Activated CD4-positive, alpha-beta memory T cell treated with anti-CD3 and anti-CD28 coated beads, Interleukin-2, amount 10 ng/mL, durations not matched to agents 7 days and 5 days (primary cell): ENCODE data around the gene SYNGR3. TPM values are rescaled to one million over a fixed set of nuclear protein-coding genes. Genes with fewer than 3 reads are reported as not detected.

Experiments
- CTCF ChIA-PET: fragments of 350-600 bp; sonication (Branson Sonifier 250); formaldehyde crosslinking; loops from one replicate; lab custom pipeline; 2021; ENCODE audit warnings: antibody characterized with exemption, inconsistent platforms; lab: Charles Lee
- POLR2A ChIA-PET: fragments of 350-600 bp; sonication (Branson Sonifier 250); formaldehyde crosslinking; loops from one replicate; lab custom pipeline; 2021; ENCODE audit warnings: antibody characterized with exemption; lab: Charles Lee
- DNase-seq: peaks from one replicate; pipeline ENCODE4 v3.0.0-alpha.2; 2020
- H3K27ac Mint-ChIP-seq: one replicate; pipeline ENCODE4 v1.8.0; 2021; ENCODE audit warnings: mild to moderate bottlenecking, mixed read lengths
- H3K27me3 Mint-ChIP-seq: one replicate; pipeline ENCODE4 v1.8.0; 2021; ENCODE audit warnings: mixed read lengths
- H3K36me3 Mint-ChIP-seq: one replicate; pipeline ENCODE4 v1.8.0; 2021; ENCODE audit warnings: low read depth, mixed read lengths
- H3K4me1 Mint-ChIP-seq: one replicate; pipeline ENCODE4 v1.8.0; 2021; ENCODE audit warnings: mixed read lengths
- H3K4me3 Mint-ChIP-seq: one replicate; pipeline ENCODE4 v1.8.0; 2021; ENCODE audit warnings: mild to moderate bottlenecking, mixed read lengths
- H3K9me3 Mint-ChIP-seq: one replicate; pipeline ENCODE4 v1.8.0; 2021; ENCODE audit warnings: mixed read lengths
- total RNA-seq, 2 experiments: library from RNA; stranded (reverse); gene quantifications; one replicate each; pipeline ENCODE4 v1.2.3, GENCODE V29; 2021

The SYNGR3 gene, protein sequence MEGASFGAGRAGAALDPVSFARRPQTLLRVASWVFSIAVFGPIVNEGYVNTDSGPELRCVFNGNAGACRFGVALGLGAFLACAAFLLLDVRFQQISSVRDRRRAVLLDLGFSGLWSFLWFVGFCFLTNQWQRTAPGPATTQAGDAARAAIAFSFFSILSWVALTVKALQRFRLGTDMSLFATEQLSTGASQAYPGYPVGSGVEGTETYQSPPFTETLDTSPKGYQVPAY
- total RNA-seq = 10 to 100 TPM; 12.3 to 12.6 TPM

- ChIA-PET CTCF (no interaction called here), POLR2A (interaction anchor here (1.1 to 5.2 kb wide), 5 partner anchors 9 to 26 kb away, joined by 3 to 56 read pairs (median 15); partner anchors contain the start of genes RPS2, TBL3 and ZNF598)
- Mint-ChIP-seq H3K27ac (no peak within 1 kb of the TSS), H3K9me3 (no peaks in the 10 kb centered on the region), H3K4me1 (peaks cover 46% of the 10 kb centered on the region), H3K36me3 (peaks cover 13% of the 10 kb centered on the region), H3K27me3 (peaks cover 14% of the 10 kb centered on the region), H3K4me3 (peak within 1 kb of the TSS; percentile 73)
- no peak for DNase-seq
Measured at GRCh38 chr16:1989209-1990100, at the start of gene SYNGR3. Gene SYNGR3, plus strand, starts transcription at chr16:1989970. Its CDS starts 133 bp downstream, at chr16:1990103.

DNA sequence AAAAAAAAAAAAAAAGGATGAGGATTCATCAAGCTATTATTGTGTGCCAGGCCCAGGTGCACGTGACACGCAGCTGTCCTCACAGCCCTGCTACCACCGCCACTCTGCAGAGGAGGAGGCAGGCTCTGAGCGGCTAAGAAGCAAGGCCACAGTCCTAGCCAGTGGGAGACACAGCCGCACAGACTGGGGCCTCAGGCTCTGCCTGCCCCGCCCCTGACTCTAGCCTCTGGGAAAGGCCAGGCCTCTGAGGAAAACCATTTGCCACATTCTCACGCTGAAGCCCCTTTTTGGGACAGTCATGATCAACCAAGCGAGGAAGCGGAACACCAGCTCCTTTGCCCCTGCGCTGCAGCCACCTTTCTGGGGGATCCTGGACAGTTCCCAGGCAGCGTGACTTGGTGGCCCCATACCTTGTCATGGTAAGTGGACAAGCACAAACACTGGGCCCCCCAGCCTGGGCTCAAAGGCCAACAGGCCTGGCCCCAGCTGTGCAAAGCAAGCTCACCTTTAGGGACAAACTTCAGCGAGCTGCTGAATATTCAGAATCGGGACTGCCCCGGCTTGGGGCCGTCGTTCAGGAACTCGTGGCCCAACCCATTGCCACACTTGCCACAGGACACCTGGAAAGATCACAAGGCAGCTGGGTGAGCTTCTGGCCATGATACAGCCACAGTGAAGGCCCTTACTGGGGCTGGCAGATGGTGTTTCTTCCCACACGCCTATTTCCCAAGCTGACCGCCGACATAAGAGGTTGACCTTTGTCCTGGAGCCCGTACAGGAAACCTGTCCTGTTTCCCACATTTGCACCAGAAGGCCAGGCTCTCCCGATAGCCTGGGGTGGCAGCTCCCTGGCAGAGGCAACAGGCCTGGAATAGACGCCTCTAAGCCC is 49.3 kb upstream of the SYNGR3 start:
- Mint-ChIP-seq H3K27ac (no peak overlapping the region), H3K4me1 (peaks cover 27% of the 10 kb centered on the region), H3K36me3 (peaks cover 8% of the 10 kb centered on the region), H3K27me3 (no peaks in the 10 kb centered on the region), H3K4me3 (no peak overlapping the region), H3K9me3 (no peaks in the 10 kb centered on the region)
- DNase-seq = no peak
- CTCF ChIA-PET = interaction anchor here (1.1 kb wide), 1 partner anchor 12 kb away, joined by 4 read pairs; no protein-coding TSS in a partner anchor
- POLR2A ChIA-PET = interaction anchor here (0.8 to 3.3 kb wide), 4 partner anchors 24 to 113 kb away, joined by 3 to 15 read pairs (median 4); partner anchors contain the start of genes FAHD1, HAGH, RPS2 and TBL3

DNA sequence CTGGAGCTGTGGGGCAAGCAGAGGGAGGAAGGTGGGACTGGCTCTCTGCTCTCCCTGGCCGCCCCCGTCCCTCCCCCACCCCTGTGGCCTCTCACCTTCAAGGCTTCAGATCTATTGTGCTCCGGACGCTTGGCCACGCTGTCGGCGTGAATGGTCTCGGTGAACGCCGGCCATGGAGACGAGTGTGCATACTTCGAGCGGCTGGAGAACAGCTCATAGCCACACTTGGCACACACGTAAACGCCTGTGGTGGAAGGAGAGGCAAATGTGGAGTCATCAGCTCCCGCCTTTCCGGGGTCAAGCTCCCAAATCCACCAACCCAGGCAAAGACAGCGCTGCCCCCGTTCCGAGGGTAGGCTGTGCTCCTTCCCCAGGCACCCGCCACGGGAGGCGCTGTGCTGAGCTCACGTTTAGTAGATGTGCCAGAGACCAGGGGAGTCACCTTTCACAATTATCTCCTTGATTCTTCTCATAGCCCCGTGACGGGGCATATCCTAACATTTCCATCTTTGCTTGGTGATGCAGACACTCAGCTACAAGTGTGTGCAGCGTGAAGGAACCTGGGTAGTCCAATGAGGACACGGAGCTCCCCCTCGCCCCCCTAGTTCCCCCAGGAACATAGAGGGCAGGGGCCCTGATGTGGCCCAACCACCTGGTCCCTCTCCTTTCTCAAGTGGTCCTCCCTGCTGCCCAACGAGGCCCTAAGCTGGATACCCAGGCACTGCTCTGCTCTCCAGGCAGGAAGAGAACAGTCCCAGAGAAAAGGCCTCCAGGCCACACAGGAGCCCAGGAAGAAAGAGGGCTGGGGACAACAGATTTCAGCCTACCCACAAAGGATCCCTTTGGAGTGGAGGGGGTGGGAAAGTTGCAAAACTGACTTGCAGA is 48.4 kb upstream of the SYNGR3 start:
- H3K4me1 Mint-ChIP-seq = peaks cover 27% of the 10 kb centered on the region
- H3K27me3 Mint-ChIP-seq = no peaks in the 10 kb centered on the region
- DNase-seq = no peak
- no peaks in the 10 kb centered on the region for H3K9me3 Mint-ChIP-seq
- ChIA-PET CTCF (no interaction called here), POLR2A (interaction anchor here (0.8 to 3.3 kb wide), 5 partner anchors 19 to 114 kb away, joined by 3 to 15 read pairs (median 3); partner anchors contain the start of genes FAHD1, HAGH, RPS2 and TBL3)
- peak overlapping the region; percentile 44 for H3K27ac Mint-ChIP-seq
- H3K36me3 Mint-ChIP-seq = peaks cover 8% of the 10 kb centered on the region
- peak overlapping the region; percentile 84 for H3K4me3 Mint-ChIP-seq

GRCh38 chr16:1942047-1942809 is 47.5 kb upstream of the SYNGR3 start:
- peak; percentile 29 for DNase-seq
- peak overlapping the region; percentile 70 for H3K27ac Mint-ChIP-seq
- H3K9me3 Mint-ChIP-seq = no peaks in the 10 kb centered on the region
- no peaks in the 10 kb centered on the region for H3K27me3 Mint-ChIP-seq
- H3K36me3 Mint-ChIP-seq = peaks cover 8% of the 10 kb centered on the region
- H3K4me1 Mint-ChIP-seq = peaks cover 27% of the 10 kb centered on the region
- H3K4me3 Mint-ChIP-seq = peak overlapping the region; percentile 84
- CTCF ChIA-PET = interaction anchor here (1.9 kb wide), 1 partner anchor 23 kb away, joined by 10 read pairs; the partner anchor contains the start of gene RPS2
- POLR2A ChIA-PET = interaction anchor here (0.8 to 3.3 kb wide), 4 partner anchors 11 to 29 kb away, joined by 3 to 15 read pairs (median 10); partner anchors contain the start of genes RPL3L, RPS2 and TBL3

- ChIA-PET CTCF (interaction anchor here (1.0 to 2.0 kb wide), 8 partner anchors 14 to 171 kb away, joined by 3 to 10 read pairs (median 4); partner anchors contain the start of genes EME2, MRPS34, NOXO1 and RPS2), POLR2A (interaction anchor here (0.6 to 2.7 kb wide), 12 partner anchors 10 to 237 kb away, joined by 3 to 32 read pairs (median 4); partner anchors contain the start of genes FAHD1, HAGH, MAPK8IP3 and NUBP2)
- H3K27ac Mint-ChIP-seq = peak within 1 kb of the TSS; percentile 70
- peak within 1 kb of the TSS; percentile 84 for H3K4me3 Mint-ChIP-seq
- H3K9me3 Mint-ChIP-seq = no peaks in the 10 kb centered on the region
- peaks cover 6% of the 10 kb centered on the region for H3K36me3 Mint-ChIP-seq
- DNase-seq = peak; percentile 100
- H3K4me1 Mint-ChIP-seq = peaks cover 27% of the 10 kb centered on the region
- H3K27me3 Mint-ChIP-seq = no peaks in the 10 kb centered on the region
Measured at GRCh38 chr16:1942810-1943726, 46.7 kb upstream of the SYNGR3 start, which contains the start of gene MSRB1. Gene MSRB1, minus strand, starts transcription at chr16:1943199. Its CDS starts 43 bp downstream, at chr16:1943156.

DNA sequence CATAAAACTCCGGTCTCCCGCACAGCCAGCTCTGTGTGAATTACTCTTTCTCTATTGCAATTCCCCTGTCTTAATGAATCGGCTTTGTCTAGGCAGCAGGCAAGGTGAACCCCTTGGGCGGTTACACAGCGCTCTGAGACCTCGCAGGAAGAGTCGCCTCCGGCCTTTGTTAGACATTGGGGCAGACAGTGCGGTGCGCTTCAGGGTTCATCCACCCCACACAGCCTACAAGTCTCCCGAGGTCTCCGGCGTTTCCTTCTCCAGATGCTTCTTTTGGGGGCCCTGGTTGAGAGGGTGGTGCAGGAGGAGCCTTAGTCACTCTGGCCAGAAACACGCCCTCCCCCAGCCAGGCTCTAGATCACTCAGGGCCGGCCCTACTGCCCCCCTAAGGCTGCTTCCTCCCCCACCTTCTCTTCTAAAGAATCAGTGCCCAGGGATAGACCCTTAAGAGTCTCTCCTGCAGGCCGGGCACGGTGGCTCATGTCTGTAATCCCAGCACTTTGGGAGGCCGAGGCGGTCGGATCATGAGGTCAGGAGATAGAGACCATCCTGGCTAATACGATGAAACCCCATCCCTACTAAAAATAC is 45.1 kb upstream of the SYNGR3 start:
- Mint-ChIP-seq H3K27me3 (no peaks in the 10 kb centered on the region), H3K36me3 (no peaks in the 10 kb centered on the region), H3K9me3 (no peaks in the 10 kb centered on the region), H3K4me3 (peak overlapping the region; percentile 84), H3K27ac (no peak overlapping the region), H3K4me1 (peaks cover 27% of the 10 kb centered on the region)
- ChIA-PET CTCF (interaction anchor here (0.5 to 2.0 kb wide), 4 partner anchors 12 to 1762 kb away, joined by 3 to 9 read pairs (median 3); partner anchors contain the start of gene TBL3), POLR2A (interaction anchor here (1.2 to 2.7 kb wide), 5 partner anchors 9 to 20 kb away, joined by 3 to 32 read pairs (median 13); partner anchors contain the start of genes RPL3L and RPS2)
- DNase-seq = no peak

GRCh38 chr16:1945559-1946391 is 44.0 kb upstream of the SYNGR3 start:
- H3K9me3 Mint-ChIP-seq = no peaks in the 10 kb centered on the region
- DNase-seq = no peak
- H3K27ac Mint-ChIP-seq = no peak overlapping the region
- H3K27me3 Mint-ChIP-seq = no peaks in the 10 kb centered on the region
- ChIA-PET CTCF (interaction anchor here (0.6 kb wide), 1 partner anchor 809 kb away, joined by 3 read pairs; no protein-coding TSS in a partner anchor), POLR2A (interaction anchor here (0.8 to 2.2 kb wide), 4 partner anchors 15 to 209 kb away, joined by 3 to 9 read pairs (median 3); partner anchors contain the start of genes RPS2 and TRAF7)
- no peaks in the 10 kb centered on the region for H3K36me3 Mint-ChIP-seq
- H3K4me1 Mint-ChIP-seq = peaks cover 27% of the 10 kb centered on the region
- H3K4me3 Mint-ChIP-seq = no peak overlapping the region

GRCh38 chr16:1946495-1947368 is 43.0 kb upstream of the SYNGR3 start:
- peaks cover 22% of the 10 kb centered on the region for H3K4me1 Mint-ChIP-seq
- no peaks in the 10 kb centered on the region for H3K36me3 Mint-ChIP-seq
- no peak for DNase-seq
- H3K27me3 Mint-ChIP-seq = no peaks in the 10 kb centered on the region
- ChIA-PET CTCF (interaction anchor here (0.7 kb wide), 1 partner anchor 62 kb away, joined by 5 read pairs; no protein-coding TSS in a partner anchor), POLR2A (interaction anchor here (1.2 to 2.2 kb wide), 2 partner anchors 18 to 208 kb away, joined by 3 to 9 read pairs; partner anchors contain the start of genes RPS2 and TRAF7)
- H3K9me3 Mint-ChIP-seq = no peaks in the 10 kb centered on the region
- H3K27ac Mint-ChIP-seq = no peak overlapping the region
- H3K4me3 Mint-ChIP-seq = no peak overlapping the region
